A549 (cell line): ENCODE results near the gene RNF128.

ENCODE experiments used
- EP300 ChIP-seq, 2 experiments: fragments of >200 bp; sonication (Bioruptor Twin); formaldehyde crosslinking; IDR thresholded peaks; 2 replicates in 1 of 2; 3 replicates in 1 of 2; pipeline ENCODE4 v1.6.1; 2016 to 2017
- MAZ ChIP-seq: fragments of 150-350 bp; IDR thresholded peaks from 2 replicates; pipeline ENCODE4 v1.6.1; 2014; ENCODE audit warnings: antibody characterized with exemption, low read depth, low read length, borderline replicate concordance
- RNF2 ChIP-seq: fragments of 200-600 bp; sonication (generic); IDR thresholded peaks from 2 replicates; pipeline ENCODE4 v1.6.1; 2016; ENCODE audit warnings: low read depth, mild to moderate bottlenecking, antibody characterized with exemption, moderate library complexity, borderline replicate concordance
- SREBF2 ChIP-seq: fragments of 450-650 bp; IDR thresholded peaks from 2 replicates; pipeline ENCODE4 v1.6.1; 2014; ENCODE audit warnings: mild to moderate bottlenecking, moderate library complexity
- TF ChIP-seq, protein P1 (sequence below): fragments of >200 bp; sonication (Bioruptor Twin); formaldehyde crosslinking; IDR thresholded peaks from 3 replicates; pipeline ENCODE4 v1.5.1; 2016

DNA sequence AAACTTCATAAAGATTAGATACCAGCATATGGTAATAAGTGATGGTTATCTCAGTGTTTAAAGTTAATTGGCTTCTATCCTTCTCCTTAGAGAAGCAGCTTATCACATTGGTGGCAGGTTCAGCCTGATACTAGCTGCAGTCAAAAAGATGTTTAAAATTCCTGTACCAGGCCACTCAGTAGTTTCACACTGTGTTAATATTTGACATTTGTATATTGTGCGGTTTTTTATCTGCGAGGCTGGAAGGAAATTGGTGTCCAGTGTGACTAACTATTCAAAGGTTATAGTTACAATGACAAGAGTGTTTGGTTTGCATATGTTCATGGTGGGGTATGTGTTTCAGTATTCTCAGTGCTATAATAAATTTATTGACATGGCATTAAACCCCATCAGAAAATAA lies 48.5 kb downstream of the RNF128 start:
- TF ChIP-seq EP300 (IDR thresholded peaks at IDR 0.05) = no peak
- TF ChIP-seq, protein P1, sequence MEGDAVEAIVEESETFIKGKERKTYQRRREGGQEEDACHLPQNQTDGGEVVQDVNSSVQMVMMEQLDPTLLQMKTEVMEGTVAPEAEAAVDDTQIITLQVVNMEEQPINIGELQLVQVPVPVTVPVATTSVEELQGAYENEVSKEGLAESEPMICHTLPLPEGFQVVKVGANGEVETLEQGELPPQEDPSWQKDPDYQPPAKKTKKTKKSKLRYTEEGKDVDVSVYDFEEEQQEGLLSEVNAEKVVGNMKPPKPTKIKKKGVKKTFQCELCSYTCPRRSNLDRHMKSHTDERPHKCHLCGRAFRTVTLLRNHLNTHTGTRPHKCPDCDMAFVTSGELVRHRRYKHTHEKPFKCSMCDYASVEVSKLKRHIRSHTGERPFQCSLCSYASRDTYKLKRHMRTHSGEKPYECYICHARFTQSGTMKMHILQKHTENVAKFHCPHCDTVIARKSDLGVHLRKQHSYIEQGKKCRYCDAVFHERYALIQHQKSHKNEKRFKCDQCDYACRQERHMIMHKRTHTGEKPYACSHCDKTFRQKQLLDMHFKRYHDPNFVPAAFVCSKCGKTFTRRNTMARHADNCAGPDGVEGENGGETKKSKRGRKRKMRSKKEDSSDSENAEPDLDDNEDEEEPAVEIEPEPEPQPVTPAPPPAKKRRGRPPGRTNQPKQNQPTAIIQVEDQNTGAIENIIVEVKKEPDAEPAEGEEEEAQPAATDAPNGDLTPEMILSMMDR = no peak
- TF ChIP-seq RNF2 = no peak
- no peak for TF ChIP-seq MAZ
- TF ChIP-seq SREBF2 = no peak
